Stimulated activated CD4-positive, alpha-beta T cell treated with anti-CD3 and anti-CD28 coated beads, Interleukin-4, amount 100 ng/mL, for 24 hours (primary cell): ENCODE measurements around the gene NSMF.

ENCODE experiments used
- DNase-seq: peaks from one replicate; pipeline ENCODE4 v3.0.0-alpha.2; 2020

Gene NSMF

GRCh38 chr9:137491735-137492432, 32.8 kb upstream of the NSMF start:
- DNase-seq, result no peak

GRCh38 chr9:137490532-137491186, 31.5 kb upstream of the NSMF start:
- no peak for DNase-seq

- DNase-seq, result no peak
These were observed 29.8 kb upstream of the NSMF start for GRCh38 chr9:137488906-137489305.

GRCh38 chr9:137488327-137488653, 29.2 kb upstream of the NSMF start:
- no peak for DNase-seq

- DNase-seq, result no peak
These were observed 28.6 kb upstream of the NSMF start for GRCh38 chr9:137487454-137488326.

- DNase-seq, result no peak
These were observed 27.7 kb upstream of the NSMF start for GRCh38 chr9:137486545-137487453.

GRCh38 chr9:137486141-137486490, 27.0 kb upstream of the NSMF start:
- DNase-seq, result no peak

GRCh38 chr9:137485343-137486140, 26.4 kb upstream of the NSMF start:
- DNase-seq, result no peak

GRCh38 chr9:137484551-137485315, 25.6 kb upstream of the NSMF start:
- no peak for DNase-seq

GRCh38 chr9:137482094-137482781, 23.1 kb upstream of the NSMF start:
- DNase-seq, result no peak

GRCh38 chr9:137480686-137481683, 21.9 kb upstream of the NSMF start:
- DNase-seq, result no peak

- no peak for DNase-seq
These were observed 21.0 kb upstream of the NSMF start for GRCh38 chr9:137479892-137480685.

- no peak for DNase-seq
These were observed 20.1 kb upstream of the NSMF start for GRCh38 chr9:137478962-137479861.

- DNase-seq, result no peak
These were observed 19.5 kb upstream of the NSMF start for GRCh38 chr9:137478613-137478961.

- no peak for DNase-seq
These were observed 18.9 kb upstream of the NSMF start for GRCh38 chr9:137477778-137478612.

GRCh38 chr9:137476856-137477255, 17.7 kb upstream of the NSMF start:
- no peak for DNase-seq
